GM21515 (cell line): ENCODE results near the gene DDX56.

Source experiments
- ATAC-seq: cut with Tn5 transposase; IDR thresholded peaks from one replicate; pipeline ENCODE4 v1.9.1; 2021; ENCODE audit not compliant: unreplicated experiment

DDX56 gene

GRCh38 chr7:44573464-44574286 is at the start of gene DDX56:
DDX56 (minus strand) TSS chr7:44573908; CDS start chr7:44573895, 13 bp downstream.
- ATAC-seq = peak; percentile 95

GRCh38 chr7:44622342-44623151 is 48.8 kb upstream of the DDX56 start:
- peak; percentile 65 for ATAC-seq

- no peak for ATAC-seq
These were observed 48.0 kb upstream of the DDX56 start for GRCh38 chr7:44621750-44622103.

- no peak for ATAC-seq
These were observed 47.5 kb upstream of the DDX56 start for GRCh38 chr7:44621034-44621749.

- ATAC-seq = no peak
These were observed 45.0 kb upstream of the DDX56 start for GRCh38 chr7:44618753-44619152.

- ATAC-seq = no peak
These were observed 44.3 kb upstream of the DDX56 start for GRCh38 chr7:44618045-44618444.

- ATAC-seq = peak; percentile 39
These were observed 43.6 kb upstream of the DDX56 start for GRCh38 chr7:44617225-44617890.

- no peak for ATAC-seq
These were observed 42.8 kb upstream of the DDX56 start for GRCh38 chr7:44616545-44616944.

GRCh38 chr7:44615793-44616192 is 42.1 kb upstream of the DDX56 start:
- ATAC-seq = no peak

GRCh38 chr7:44615149-44615611 is 41.5 kb upstream of the DDX56 start:
- no peak for ATAC-seq

GRCh38 chr7:44609829-44610228 is 36.1 kb upstream of the DDX56 start:
- ATAC-seq = no peak

- ATAC-seq = no peak
These were observed 35.4 kb upstream of the DDX56 start for GRCh38 chr7:44608916-44609648.

- no peak for ATAC-seq
These were observed 33.7 kb upstream of the DDX56 start for GRCh38 chr7:44607141-44608068.

- ATAC-seq = peak; percentile 92
These were observed 32.8 kb upstream of the DDX56 start, which contains the start of gene OGDH for GRCh38 chr7:44606341-44607140. OGDH (plus strand) TSS chr7:44606627; CDS start chr7:44624344, 17,717 bp downstream.

- no peak for ATAC-seq
These were observed 31.2 kb upstream of the DDX56 start for GRCh38 chr7:44604941-44605340.

- no peak for ATAC-seq
These were observed 29.5 kb upstream of the DDX56 start for GRCh38 chr7:44603193-44603592.

GRCh38 chr7:44602576-44602910 is 28.8 kb upstream of the DDX56 start:
- no peak for ATAC-seq

GRCh38 chr7:44599222-44599621 is 25.5 kb upstream of the DDX56 start:
- no peak for ATAC-seq
